ENCODE measurements around the gene CYP4X1.
"Not testable (repeated sequence)": the region's sequence is repeated elsewhere in the genome, so short reads cannot be mapped to it uniquely, and the experiment has no call there.

The CYP4X1 gene

DNA sequence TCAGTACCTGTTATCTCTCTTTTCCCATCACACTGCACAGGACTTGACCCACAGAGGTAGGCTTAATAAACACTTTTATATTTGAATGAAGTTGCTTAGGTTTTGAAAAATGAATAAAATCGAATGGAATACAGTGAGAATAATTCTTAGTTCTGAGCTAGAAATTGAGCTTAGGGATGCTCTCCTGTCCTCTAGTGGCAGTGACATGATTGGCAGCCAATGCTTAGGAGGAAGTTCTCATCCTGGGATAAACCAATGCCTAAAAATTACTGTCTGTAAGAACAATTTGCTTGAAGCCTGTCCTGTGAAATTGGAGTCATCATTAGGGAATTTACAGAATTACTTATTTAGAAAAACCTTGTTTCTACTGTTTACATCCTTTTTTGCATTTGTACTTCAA is 21.3 kb upstream of the CYP4X1 start:
- in situ Hi-C loops (cut with MboI; ENCODE audit: low pct_unique_long_range_greater_than_20kb, low sequenced_read_pairs, unreplicated experiment), result no loop called here
- no peak for DNase-seq (ENCODE audit: low spot score)
- TF ChIP-seq, protein P1, sequence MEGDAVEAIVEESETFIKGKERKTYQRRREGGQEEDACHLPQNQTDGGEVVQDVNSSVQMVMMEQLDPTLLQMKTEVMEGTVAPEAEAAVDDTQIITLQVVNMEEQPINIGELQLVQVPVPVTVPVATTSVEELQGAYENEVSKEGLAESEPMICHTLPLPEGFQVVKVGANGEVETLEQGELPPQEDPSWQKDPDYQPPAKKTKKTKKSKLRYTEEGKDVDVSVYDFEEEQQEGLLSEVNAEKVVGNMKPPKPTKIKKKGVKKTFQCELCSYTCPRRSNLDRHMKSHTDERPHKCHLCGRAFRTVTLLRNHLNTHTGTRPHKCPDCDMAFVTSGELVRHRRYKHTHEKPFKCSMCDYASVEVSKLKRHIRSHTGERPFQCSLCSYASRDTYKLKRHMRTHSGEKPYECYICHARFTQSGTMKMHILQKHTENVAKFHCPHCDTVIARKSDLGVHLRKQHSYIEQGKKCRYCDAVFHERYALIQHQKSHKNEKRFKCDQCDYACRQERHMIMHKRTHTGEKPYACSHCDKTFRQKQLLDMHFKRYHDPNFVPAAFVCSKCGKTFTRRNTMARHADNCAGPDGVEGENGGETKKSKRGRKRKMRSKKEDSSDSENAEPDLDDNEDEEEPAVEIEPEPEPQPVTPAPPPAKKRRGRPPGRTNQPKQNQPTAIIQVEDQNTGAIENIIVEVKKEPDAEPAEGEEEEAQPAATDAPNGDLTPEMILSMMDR (IDR thresholded peaks at IDR 0.05; ENCODE audit: extremely low read depth, insufficient read depth, missing control alignments), result peak; percentile 26

DNA sequence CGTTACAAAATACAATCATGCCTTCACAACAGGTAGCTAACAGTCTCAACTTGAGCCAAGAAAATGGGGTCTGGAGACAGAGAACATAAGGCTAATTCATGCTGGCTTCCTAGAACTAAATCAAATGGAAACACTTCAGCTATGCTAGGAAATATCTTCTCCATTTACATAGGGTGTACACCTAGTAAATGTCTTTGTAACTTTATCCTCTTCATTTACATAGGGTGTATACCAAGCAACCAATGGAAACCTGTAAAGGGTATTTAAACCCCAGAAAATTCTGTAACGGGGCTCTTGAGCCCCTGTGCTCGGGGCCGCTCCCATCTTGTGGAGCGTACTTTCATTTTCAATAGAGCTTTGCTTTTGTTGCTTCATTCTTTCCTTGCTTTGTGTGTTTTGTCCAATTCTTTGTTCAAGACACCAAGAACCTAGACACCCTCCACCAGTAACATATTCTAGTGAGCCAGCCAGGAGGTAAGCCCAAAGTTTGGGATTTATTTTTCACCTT is 19.5 kb upstream of the CYP4X1 start:
- no peak for DNase-seq (ENCODE audit: low spot score)
- TF ChIP-seq, protein P1 (IDR thresholded peaks at IDR 0.05; ENCODE audit: extremely low read depth, insufficient read depth, missing control alignments), result no peak
- in situ Hi-C loops (cut with MboI; ENCODE audit: low pct_unique_long_range_greater_than_20kb, low sequenced_read_pairs, unreplicated experiment), result no loop called here

DNA sequence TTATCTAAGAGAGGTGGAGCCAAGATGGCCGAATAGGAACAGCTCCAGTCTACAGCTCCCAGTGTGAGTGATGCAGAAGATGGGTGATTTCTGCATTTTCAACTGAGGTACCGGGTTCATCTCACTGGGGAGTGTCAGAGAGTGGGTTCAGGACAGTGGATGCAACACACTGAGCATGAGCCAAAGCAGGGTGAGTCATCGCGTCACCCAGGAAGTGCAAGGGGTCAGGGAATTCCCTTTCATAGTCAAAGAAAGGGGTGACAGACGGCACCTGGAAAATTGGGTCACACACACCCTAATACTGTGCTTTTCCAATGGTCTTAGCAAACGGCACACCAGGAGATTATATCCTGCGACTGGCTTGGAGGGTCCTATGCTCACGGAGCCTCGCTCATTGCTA is 17.0 kb upstream of the CYP4X1 start:
- in situ Hi-C loops (cut with MboI; ENCODE audit: low pct_unique_long_range_greater_than_20kb, low sequenced_read_pairs, unreplicated experiment); DNase-seq (ENCODE audit: low spot score): not testable (repeated sequence)

DNA sequence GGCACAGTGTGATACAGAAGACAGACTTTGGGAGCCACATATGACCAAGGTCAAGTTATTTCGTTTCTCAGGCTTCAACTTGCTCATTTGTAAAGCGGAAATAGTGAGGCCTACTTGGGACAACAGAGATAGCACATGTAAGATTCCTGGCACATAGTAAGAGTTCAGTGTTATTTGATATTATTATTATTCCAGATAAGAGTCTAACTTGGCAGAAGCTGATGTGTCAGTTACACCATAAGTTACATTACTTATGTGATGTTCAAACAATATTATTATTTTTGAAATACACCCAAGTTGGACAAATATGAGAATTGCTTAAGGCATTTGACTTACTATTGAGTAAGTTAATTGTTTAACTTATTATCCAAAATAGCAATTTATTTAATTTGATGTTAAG is 10.2 kb upstream of the CYP4X1 start:
- in situ Hi-C loops (cut with MboI; ENCODE audit: low pct_unique_long_range_greater_than_20kb, low sequenced_read_pairs, unreplicated experiment), result no loop called here
- TF ChIP-seq, protein P1 (IDR thresholded peaks at IDR 0.05; ENCODE audit: extremely low read depth, insufficient read depth, missing control alignments), result no peak
- DNase-seq (ENCODE audit: low spot score), result no peak

DNA sequence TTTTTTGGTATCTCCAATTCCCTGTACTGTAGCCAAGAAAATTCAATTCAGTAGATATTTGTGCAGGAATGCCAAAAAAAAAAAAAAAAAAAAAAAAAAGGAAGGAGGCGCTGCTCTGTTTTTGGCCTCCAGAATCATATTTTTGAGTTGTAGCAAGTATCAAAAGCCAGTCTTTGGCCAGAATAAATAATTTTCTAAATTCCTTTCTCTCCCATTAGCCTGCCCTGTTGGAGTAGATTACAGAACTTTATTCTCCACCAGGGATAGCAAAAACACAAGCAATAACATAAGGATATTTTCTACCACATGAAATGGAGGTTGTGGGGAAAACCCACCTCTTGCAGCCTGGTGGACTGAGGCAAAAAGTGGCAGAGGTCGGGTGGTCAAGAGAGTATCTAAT is 2.4 kb upstream of the CYP4X1 start:
- TF ChIP-seq, protein P1 (IDR thresholded peaks at IDR 0.05; ENCODE audit: extremely low read depth, insufficient read depth, missing control alignments), result no peak
- in situ Hi-C loops (cut with MboI; ENCODE audit: low pct_unique_long_range_greater_than_20kb, low sequenced_read_pairs, unreplicated experiment), result no loop called here
- DNase-seq (ENCODE audit: low spot score), result no peak

DNA sequence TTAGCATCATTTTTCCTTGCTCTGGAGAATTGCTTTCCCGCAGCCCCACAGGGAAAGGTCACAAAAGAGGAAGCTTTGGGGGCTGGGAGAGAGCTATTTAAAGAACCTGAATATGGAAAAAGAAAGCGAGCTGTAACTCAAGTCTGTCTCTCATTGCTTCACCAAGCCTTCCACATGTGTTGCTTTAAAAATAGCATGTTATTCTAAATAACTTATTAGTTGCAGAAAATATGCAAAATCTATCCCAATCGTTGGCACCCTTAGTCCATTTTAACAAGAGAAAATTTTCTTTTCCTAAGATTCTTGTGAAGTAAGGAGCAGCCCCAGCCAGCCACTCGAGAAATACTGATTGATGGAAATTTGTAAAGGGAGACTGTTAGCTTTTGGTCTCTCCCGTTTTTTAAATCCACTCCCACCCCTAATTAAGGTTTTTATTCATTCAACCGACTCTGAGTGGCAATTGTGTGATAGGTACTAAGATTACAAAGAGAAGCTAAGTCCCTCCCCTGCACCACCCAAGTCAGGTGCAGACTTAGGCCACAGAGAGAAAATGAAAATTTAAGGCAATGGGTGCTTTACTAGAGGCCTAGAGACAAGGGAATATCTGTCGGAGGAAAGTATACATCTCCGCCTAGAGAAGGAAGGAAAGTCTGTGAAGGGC is 802 bp downstream of the CYP4X1 start:
- no peak for DNase-seq (ENCODE audit: low spot score)
- in situ Hi-C loops (cut with MboI; ENCODE audit: low pct_unique_long_range_greater_than_20kb, low sequenced_read_pairs, unreplicated experiment), result no loop called here

DNA sequence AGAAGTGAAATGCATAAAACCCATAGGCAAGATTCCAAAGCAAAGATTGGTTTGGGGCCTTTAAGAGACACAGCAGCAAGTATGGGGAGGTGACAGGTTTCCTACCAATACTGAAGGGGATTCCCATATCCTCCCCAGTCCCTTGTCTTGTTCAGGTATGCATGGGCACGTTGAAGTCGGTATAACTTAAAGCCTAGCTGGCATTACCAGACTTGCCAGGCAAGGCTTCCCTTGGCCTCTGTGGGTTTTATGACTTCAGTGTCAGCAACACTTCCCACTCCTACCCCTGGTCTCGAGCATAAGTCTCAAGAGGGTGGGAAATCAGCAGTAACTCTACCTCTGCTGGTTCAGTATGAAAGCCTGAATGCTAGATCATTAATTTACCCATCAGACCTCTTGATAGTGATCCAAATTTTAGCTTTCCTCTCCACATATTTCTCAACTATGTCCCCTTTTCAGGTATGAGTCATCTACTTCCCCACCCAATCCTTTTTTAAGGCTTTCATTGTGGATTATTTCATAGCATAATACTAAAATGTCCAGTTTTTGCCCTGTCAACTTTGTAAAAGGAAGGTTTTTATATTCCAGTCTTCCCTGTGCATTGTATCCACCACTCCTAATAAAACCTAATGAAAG is 6.8 kb downstream of the CYP4X1 start:
- DNase-seq (ENCODE audit: low spot score), result no peak
- in situ Hi-C loops (cut with MboI; ENCODE audit: low pct_unique_long_range_greater_than_20kb, low sequenced_read_pairs, unreplicated experiment), result no loop called here
- TF ChIP-seq, protein P1 (IDR thresholded peaks at IDR 0.05; ENCODE audit: extremely low read depth, insufficient read depth, missing control alignments), result no peak

More for the DNA sequence above, 802 bp downstream of the CYP4X1 start:
- TF ChIP-seq, protein P1 (IDR thresholded peaks at IDR 0.05; ENCODE audit: extremely low read depth, insufficient read depth, missing control alignments), result no peak

Measured in GM13977 (cell line).